ENCODE results near the gene TMED9.

DNA sequence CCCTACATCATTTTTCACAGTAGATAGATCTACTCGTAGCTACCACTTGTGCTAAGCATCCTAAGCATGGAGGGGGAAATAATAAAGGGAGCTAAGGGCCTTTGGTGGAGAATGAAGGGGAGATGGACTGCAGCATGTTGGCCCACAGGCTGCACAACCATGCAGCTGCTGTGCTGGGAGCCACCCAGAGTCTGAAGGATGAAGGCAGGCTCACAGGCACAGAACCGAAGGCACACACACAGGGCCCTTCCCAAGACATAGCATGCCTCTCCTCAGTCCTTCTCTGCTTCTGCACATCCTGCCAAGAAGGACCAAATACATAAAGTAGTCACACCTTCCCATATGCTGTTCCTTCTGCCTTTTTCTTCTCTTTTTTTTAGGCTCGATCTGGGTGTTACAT is 44.3 kb upstream of the TMED9 start:
- TF ChIP-seq PAX5 (IDR thresholded peaks at IDR 0.05; ENCODE audit: borderline replicate concordance, low read depth, low read length), result no peak
- TF ChIP-seq, protein P1, sequence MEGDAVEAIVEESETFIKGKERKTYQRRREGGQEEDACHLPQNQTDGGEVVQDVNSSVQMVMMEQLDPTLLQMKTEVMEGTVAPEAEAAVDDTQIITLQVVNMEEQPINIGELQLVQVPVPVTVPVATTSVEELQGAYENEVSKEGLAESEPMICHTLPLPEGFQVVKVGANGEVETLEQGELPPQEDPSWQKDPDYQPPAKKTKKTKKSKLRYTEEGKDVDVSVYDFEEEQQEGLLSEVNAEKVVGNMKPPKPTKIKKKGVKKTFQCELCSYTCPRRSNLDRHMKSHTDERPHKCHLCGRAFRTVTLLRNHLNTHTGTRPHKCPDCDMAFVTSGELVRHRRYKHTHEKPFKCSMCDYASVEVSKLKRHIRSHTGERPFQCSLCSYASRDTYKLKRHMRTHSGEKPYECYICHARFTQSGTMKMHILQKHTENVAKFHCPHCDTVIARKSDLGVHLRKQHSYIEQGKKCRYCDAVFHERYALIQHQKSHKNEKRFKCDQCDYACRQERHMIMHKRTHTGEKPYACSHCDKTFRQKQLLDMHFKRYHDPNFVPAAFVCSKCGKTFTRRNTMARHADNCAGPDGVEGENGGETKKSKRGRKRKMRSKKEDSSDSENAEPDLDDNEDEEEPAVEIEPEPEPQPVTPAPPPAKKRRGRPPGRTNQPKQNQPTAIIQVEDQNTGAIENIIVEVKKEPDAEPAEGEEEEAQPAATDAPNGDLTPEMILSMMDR (IDR thresholded peaks at IDR 0.05 in 2 of 3, conservative IDR thresholded peaks at IDR 0.05 in 1 of 3; ENCODE audit: control insufficient read depth in 2 of 3, extremely low read depth in 1 of 3, insufficient read depth in 1 of 3, low read depth in 3 of 3, low read length in 3 of 3), result no peak
- TF ChIP-seq, protein P2, sequence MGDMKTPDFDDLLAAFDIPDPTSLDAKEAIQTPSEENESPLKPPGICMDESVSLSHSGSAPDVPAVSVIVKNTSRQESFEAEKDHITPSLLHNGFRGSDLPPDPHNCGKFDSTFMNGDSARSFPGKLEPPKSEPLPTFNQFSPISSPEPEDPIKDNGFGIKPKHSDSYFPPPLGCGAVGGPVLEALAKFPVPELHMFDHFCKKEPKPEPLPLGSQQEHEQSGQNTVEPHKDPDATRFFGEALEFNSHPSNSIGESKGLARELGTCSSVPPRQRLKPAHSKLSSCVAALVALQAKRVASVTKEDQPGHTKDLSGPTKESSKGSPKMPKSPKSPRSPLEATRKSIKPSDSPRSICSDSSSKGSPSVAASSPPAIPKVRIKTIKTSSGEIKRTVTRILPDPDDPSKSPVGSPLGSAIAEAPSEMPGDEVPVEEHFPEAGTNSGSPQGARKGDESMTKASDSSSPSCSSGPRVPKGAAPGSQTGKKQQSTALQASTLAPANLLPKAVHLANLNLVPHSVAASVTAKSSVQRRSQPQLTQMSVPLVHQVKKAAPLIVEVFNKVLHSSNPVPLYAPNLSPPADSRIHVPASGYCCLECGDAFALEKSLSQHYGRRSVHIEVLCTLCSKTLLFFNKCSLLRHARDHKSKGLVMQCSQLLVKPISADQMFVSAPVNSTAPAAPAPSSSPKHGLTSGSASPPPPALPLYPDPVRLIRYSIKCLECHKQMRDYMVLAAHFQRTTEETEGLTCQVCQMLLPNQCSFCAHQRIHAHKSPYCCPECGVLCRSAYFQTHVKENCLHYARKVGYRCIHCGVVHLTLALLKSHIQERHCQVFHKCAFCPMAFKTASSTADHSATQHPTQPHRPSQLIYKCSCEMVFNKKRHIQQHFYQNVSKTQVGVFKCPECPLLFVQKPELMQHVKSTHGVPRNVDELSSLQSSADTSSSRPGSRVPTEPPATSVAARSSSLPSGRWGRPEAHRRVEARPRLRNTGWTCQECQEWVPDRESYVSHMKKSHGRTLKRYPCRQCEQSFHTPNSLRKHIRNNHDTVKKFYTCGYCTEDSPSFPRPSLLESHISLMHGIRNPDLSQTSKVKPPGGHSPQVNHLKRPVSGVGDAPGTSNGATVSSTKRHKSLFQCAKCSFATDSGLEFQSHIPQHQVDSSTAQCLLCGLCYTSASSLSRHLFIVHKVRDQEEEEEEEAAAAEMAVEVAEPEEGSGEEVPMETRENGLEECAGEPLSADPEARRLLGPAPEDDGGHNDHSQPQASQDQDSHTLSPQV (IDR thresholded peaks at IDR 0.05), result no peak
- TF ChIP-seq NFIC (IDR thresholded peaks at IDR 0.05; ENCODE audit: low read depth, low read length), result no peak
- TF ChIP-seq HDAC2 (IDR thresholded peaks at IDR 0.05), result no peak
- TF ChIP-seq EZH2 (IDR thresholded peaks at IDR 0.05; ENCODE audit: borderline replicate concordance, control insufficient read depth, low read depth, low read length), result no peak
- TF ChIP-seq, protein P3, sequence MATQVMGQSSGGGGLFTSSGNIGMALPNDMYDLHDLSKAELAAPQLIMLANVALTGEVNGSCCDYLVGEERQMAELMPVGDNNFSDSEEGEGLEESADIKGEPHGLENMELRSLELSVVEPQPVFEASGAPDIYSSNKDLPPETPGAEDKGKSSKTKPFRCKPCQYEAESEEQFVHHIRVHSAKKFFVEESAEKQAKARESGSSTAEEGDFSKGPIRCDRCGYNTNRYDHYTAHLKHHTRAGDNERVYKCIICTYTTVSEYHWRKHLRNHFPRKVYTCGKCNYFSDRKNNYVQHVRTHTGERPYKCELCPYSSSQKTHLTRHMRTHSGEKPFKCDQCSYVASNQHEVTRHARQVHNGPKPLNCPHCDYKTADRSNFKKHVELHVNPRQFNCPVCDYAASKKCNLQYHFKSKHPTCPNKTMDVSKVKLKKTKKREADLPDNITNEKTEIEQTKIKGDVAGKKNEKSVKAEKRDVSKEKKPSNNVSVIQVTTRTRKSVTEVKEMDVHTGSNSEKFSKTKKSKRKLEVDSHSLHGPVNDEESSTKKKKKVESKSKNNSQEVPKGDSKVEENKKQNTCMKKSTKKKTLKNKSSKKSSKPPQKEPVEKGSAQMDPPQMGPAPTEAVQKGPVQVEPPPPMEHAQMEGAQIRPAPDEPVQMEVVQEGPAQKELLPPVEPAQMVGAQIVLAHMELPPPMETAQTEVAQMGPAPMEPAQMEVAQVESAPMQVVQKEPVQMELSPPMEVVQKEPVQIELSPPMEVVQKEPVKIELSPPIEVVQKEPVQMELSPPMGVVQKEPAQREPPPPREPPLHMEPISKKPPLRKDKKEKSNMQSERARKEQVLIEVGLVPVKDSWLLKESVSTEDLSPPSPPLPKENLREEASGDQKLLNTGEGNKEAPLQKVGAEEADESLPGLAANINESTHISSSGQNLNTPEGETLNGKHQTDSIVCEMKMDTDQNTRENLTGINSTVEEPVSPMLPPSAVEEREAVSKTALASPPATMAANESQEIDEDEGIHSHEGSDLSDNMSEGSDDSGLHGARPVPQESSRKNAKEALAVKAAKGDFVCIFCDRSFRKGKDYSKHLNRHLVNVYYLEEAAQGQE (IDR thresholded peaks at IDR 0.05; ENCODE audit: low read depth, low read length), result no peak
- no peak for TF ChIP-seq JUND (IDR thresholded peaks at IDR 0.05; ENCODE audit: low read depth, low read length)
- no peak for TF ChIP-seq HDAC6 (IDR thresholded peaks at IDR 0.05; ENCODE audit: unreplicated experiment)
- no peak for TF ChIP-seq POLR2A (IDR thresholded peaks at IDR 0.05; ENCODE audit: low read depth, low read length)
- no peak for TF ChIP-seq TCF12 (IDR thresholded peaks at IDR 0.05; ENCODE audit: low read depth, low read length)
